Endothelial cell of umbilical vein (primary cell): ENCODE results near the gene PGAM5. TPM values are rescaled to one million over a fixed set of nuclear protein-coding genes. Genes with fewer than 3 reads are reported as not detected.

Experiments
- BruUV-seq: library from RNA; stranded (reverse); fragments of 400-500 nt; replicated peaks from 2 replicates; lab custom pipeline; 2021; lab: Mats Ljungman, UMichigan
- CTCF ChIA-PET: fragments of 300-600, 350-600 bp; sonication (Branson Sonifier 250); formaldehyde crosslinking; loops from one replicate; lab custom pipeline; 2021; ENCODE audit warnings: antibody characterized with exemption, inconsistent platforms; lab: Charles Lee
- POLR2A ChIA-PET: fragments of 300-600, 350-600 bp; sonication (Branson Sonifier 250); formaldehyde crosslinking; loops from one replicate; lab custom pipeline; 2021; ENCODE audit warnings: antibody characterized with exemption, inconsistent platforms; lab: Charles Lee
- DNase-seq: peaks from one replicate; pipeline ENCODE4 v3.0.0-alpha.2; 2011; ENCODE audit warnings: low read depth, low spot score
- FAIRE-seq: peaks from 2 replicates; lab custom pipeline; 2011; peaks lifted over from hg19 to GRCh38; lab: Jason Lieb, UNC
- H2AFZ ChIP-seq: 2 replicates; pipeline ENCODE4 v1.6.0; 2012; ENCODE audit warnings: low read depth, low read length, control low read depth, inconsistent platforms
- H3K27ac ChIP-seq: 2 replicates; pipeline ENCODE4 v1.5.1; 2011; ENCODE audit warnings: low read depth, mild to moderate bottlenecking, control low read depth, low read length, moderate library complexity; ENCODE audit not compliant: insufficient read depth
- H3K27me3 ChIP-seq, 2 experiments: 2 replicates each; pipeline versions ENCODE4 v1.6.0 to v1.6.1; 2011; ENCODE audit warnings: low read length in 2 of 2, mixed read lengths in 1 of 2; ENCODE audit not compliant: control insufficient read depth in 2 of 2, insufficient read depth in 2 of 2
- H3K36me3 ChIP-seq, 2 experiments: 2 replicates in 1 of 2; 3 replicates in 1 of 2; pipeline ENCODE4 v1.5.1; 2011; ENCODE audit warnings: low read length in 2 of 2, mild to moderate bottlenecking in 1 of 2, moderate library complexity in 1 of 2; ENCODE audit not compliant: control insufficient read depth in 2 of 2, insufficient read depth in 2 of 2; ENCODE audit errors: extremely low read depth in 1 of 2
- H3K4me1 ChIP-seq: 3 replicates; pipeline ENCODE4 v1.5.1; 2011; ENCODE audit warnings: mild to moderate bottlenecking, low read length; ENCODE audit not compliant: control insufficient read depth, insufficient read depth; ENCODE audit errors: extremely low read depth
- H3K4me2 ChIP-seq: 2 replicates; pipeline ENCODE4 v1.6.1; 2011; ENCODE audit warnings: low read length, control low read depth, mixed read lengths; ENCODE audit not compliant: insufficient read depth
- H3K4me3 ChIP-seq, 3 experiments: fragments of 200-600 bp in 1 of 3; sonication (generic), shearing (Covaris generic) in 1 of 3; replicated peaks in 1 of 3; 2 replicates each; pipeline ENCODE4 v1.5.1; 2011 to 2016; ENCODE audit warnings: control low read depth in 3 of 3, low read length in 3 of 3, mild to moderate bottlenecking in 2 of 3, inconsistent platforms in 1 of 3, low read depth in 1 of 3, moderate library complexity in 1 of 3; ENCODE audit not compliant: insufficient read depth in 1 of 3
- H3K79me2 ChIP-seq: 2 replicates; pipeline ENCODE4 v1.6.0; 2012; ENCODE audit warnings: low read length, inconsistent platforms; ENCODE audit not compliant: control insufficient read depth, insufficient read depth
- H3K9ac ChIP-seq: replicated peaks from 2 replicates; pipeline ENCODE3; 2011; ENCODE audit warnings: low read length, control low read depth; ENCODE audit not compliant: insufficient read depth; ENCODE audit errors: extremely low read depth
- H3K9me1 ChIP-seq: replicated peaks from 3 replicates; pipeline ENCODE4 v1.6.0; 2011; ENCODE audit warnings: mild to moderate bottlenecking, low read length; ENCODE audit not compliant: control insufficient read depth, insufficient read depth; ENCODE audit errors: extremely low read depth
- H3K9me3 ChIP-seq: replicated peaks from 2 replicates; pipeline ENCODE4 v1.5.1; 2012; ENCODE audit warnings: low read length, inconsistent platforms; ENCODE audit not compliant: control insufficient read depth, insufficient read depth
- H4K20me1 ChIP-seq: replicated peaks from 2 replicates; pipeline ENCODE3; 2011; ENCODE audit warnings: mild to moderate bottlenecking, low read length; ENCODE audit not compliant: control insufficient read depth, insufficient read depth; ENCODE audit errors: extremely low read depth
- EZH2 ChIP-seq: IDR thresholded peaks from 2 replicates; pipeline ENCODE4 v1.6.1; 2012; ENCODE audit warnings: borderline replicate concordance, low read depth, mild to moderate bottlenecking, moderate library complexity, low read length, inconsistent platforms; ENCODE audit not compliant: severe bottlenecking
- FOS ChIP-seq: IDR thresholded peaks from 2 replicates; pipeline ENCODE4 v1.6.1; 2011; ENCODE audit warnings: mild to moderate bottlenecking, low read length, moderate library complexity, borderline replicate concordance; ENCODE audit not compliant: insufficient read depth
- GATA2 ChIP-seq: IDR thresholded peaks from 2 replicates; pipeline ENCODE4 v1.7.0; 2011; ENCODE audit warnings: low read depth, mild to moderate bottlenecking, moderate library complexity, mixed read lengths, low read length; ENCODE audit not compliant: insufficient read length, insufficient read depth
- POLR2A ChIP-seq: IDR thresholded peaks from 2 replicates; pipeline ENCODE4 v1.6.1; 2012; ENCODE audit warnings: low read depth, mild to moderate bottlenecking, control low read depth, low read length
- POLR2AphosphoS5 ChIP-seq: IDR thresholded peaks from 2 replicates; pipeline ENCODE4 v1.6.1; 2012; ENCODE audit warnings: low read depth, mild to moderate bottlenecking, control low read depth, low read length, moderate library complexity; ENCODE audit not compliant: insufficient read depth
- dilution Hi-C: fragments of 300-500 bp; cut with MboI; formaldehyde crosslinking; loops from one replicate; pipeline ENCODE4 v1.15.0; 2019; ENCODE audit warnings: low sequenced_read_pairs; ENCODE audit not compliant: extremely low pct_ligation_motif_present
- intact Hi-C: fragments of 100-400 bp; cut with micrococcal nuclease; formaldehyde crosslinking; loops from one replicate; pipeline ENCODE4 v1.10.0; 2022
- polyA plus RNA-seq, 4 experiments: library from polyadenylated mRNA; depleted of rRNA in 3 of 4; stranded (reverse) in 3 of 4; unstranded in 1 of 4; fragments of >200 nt; gene quantifications; 2 replicates each; pipeline versions ENCODE4 v1.2.1 to v1.2.3, GENCODE V29; 2011 to 2012; ENCODE audit warnings: missing spikeins in 1 of 4
- total RNA-seq: library from RNA; stranded (reverse); gene quantifications from 2 replicates; pipeline ENCODE4 v1.2.3, GENCODE V29; 2021
- TF ChIP-seq, protein P1 (sequence below), 2 donors: IDR thresholded peaks; 1 replicate in 1 of 2; 2 replicates in 1 of 2; pipeline ENCODE4 v1.5.1; 2011; ENCODE audit warnings: low read length in 2 of 2, mild to moderate bottlenecking in 2 of 2, moderate library complexity in 2 of 2, control low read depth in 1 of 2, inconsistent platforms in 1 of 2, low read depth in 1 of 2; ENCODE audit not compliant: insufficient read depth in 1 of 2; ENCODE audit errors: extremely low read depth in 1 of 2
- TF ChIP-seq, protein P2 (sequence below): IDR thresholded peaks from 2 replicates; pipeline ENCODE4 v1.6.1; 2011; ENCODE audit not compliant: insufficient read depth, insufficient read length

Gene PGAM5
- total and polyA plus RNA-seq, 2 donors (not counting 3 experiments of a cell fraction or from before 2014, with no cell fraction given) = 23.1 to 52.8 TPM

- Histone ChIP-seq H3K4me3 (no peak overlapping the region), H3K9me3 (no peaks in the 10 kb centered on the region), H3K27ac (no peak overlapping the region), H4K20me1 (no peaks in the 10 kb centered on the region), H3K79me2 (peaks cover 5% of the 10 kb centered on the region), H2AFZ (no peak overlapping the region), H3K27me3 (no peaks in the 10 kb centered on the region), H3K9ac (no peak overlapping the region), H3K36me3 (peaks cover 27 to 64% of the 10 kb centered on the region in 2 experiments), H3K4me2 (no peak overlapping the region), H3K4me1 (no peaks in the 10 kb centered on the region), H3K9me1 (no peaks in the 10 kb centered on the region)
- ChIA-PET POLR2A (no interaction called here), CTCF (no interaction called here)
- DNase-seq = no peak
- no TSS peak for BruUV-seq
- dilution Hi-C loops (no loop called here), intact Hi-C loops (no loop called here)
- no peak for FAIRE-seq
- TF ChIP-seq, protein P1, sequence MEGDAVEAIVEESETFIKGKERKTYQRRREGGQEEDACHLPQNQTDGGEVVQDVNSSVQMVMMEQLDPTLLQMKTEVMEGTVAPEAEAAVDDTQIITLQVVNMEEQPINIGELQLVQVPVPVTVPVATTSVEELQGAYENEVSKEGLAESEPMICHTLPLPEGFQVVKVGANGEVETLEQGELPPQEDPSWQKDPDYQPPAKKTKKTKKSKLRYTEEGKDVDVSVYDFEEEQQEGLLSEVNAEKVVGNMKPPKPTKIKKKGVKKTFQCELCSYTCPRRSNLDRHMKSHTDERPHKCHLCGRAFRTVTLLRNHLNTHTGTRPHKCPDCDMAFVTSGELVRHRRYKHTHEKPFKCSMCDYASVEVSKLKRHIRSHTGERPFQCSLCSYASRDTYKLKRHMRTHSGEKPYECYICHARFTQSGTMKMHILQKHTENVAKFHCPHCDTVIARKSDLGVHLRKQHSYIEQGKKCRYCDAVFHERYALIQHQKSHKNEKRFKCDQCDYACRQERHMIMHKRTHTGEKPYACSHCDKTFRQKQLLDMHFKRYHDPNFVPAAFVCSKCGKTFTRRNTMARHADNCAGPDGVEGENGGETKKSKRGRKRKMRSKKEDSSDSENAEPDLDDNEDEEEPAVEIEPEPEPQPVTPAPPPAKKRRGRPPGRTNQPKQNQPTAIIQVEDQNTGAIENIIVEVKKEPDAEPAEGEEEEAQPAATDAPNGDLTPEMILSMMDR (IDR thresholded peaks at IDR 0.05; ENCODE audit: extremely low read depth in 1 of 2, insufficient read depth in 1 of 2, low read depth in 1 of 2, low read length in 2 of 2) = no peak
- TF ChIP-seq EZH2 (no peak), POLR2A (no peak), FOS (no peak), POLR2AphosphoS5 (no peak), GATA2 (no peak)
- TF ChIP-seq, protein P2, sequence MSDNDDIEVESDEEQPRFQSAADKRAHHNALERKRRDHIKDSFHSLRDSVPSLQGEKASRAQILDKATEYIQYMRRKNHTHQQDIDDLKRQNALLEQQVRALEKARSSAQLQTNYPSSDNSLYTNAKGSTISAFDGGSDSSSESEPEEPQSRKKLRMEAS = no peak
These were observed 25.7 kb downstream of the PGAM5 start for GRCh38 chr12:132736378-132736777.
